ENCODE measurements around the gene BOLA2. TPM values are rescaled to one million over a fixed set of nuclear protein-coding genes. Genes with fewer than 3 reads are reported as not detected.
"Not testable (repeated sequence)": the region's sequence is repeated elsewhere in the genome, so short reads cannot be mapped to it uniquely, and the experiment has no call there.

The BOLA2 gene
- 18.9 and 31.9 TPM in 2 replicates for total RNA-seq (2014; rRNA removed; shearing (Covaris generic))

- H3K27me3 ChIP-seq (replicated peaks); DNase-seq (ENCODE audit: low read depth in 1 of 2, low spot score in 2 of 2); H3K4me1 ChIP-seq (replicated peaks); H3K9me3 ChIP-seq (replicated peaks); H3K27ac ChIP-seq; H3K4me3 ChIP-seq; H3K36me3 ChIP-seq: not testable (repeated sequence)
Observed at GRCh38 chr16:29454269-29454668, at the start of gene BOLA2, which contains the start of gene SLX1B. TSS of gene BOLA2 (minus strand) at chr16:29454351. CDS start at chr16:29454253, 98 bp downstream. TSS of gene SLX1B (plus strand) at chr16:29454533.

GRCh38 chr16:29482276-29482675, 28.1 kb upstream of the BOLA2 start:
- not testable (repeated sequence) for H3K4me1 ChIP-seq (replicated peaks); H3K36me3 ChIP-seq; H3K27ac ChIP-seq; H3K4me3 ChIP-seq; H3K27me3 ChIP-seq (replicated peaks); DNase-seq (ENCODE audit: low read depth in 1 of 2, low spot score in 2 of 2); H3K9me3 ChIP-seq (replicated peaks)

- not testable (repeated sequence) for H3K27ac ChIP-seq; DNase-seq (ENCODE audit: low read depth in 1 of 2, low spot score in 2 of 2); H3K27me3 ChIP-seq (replicated peaks); H3K36me3 ChIP-seq; H3K4me1 ChIP-seq (replicated peaks); H3K9me3 ChIP-seq (replicated peaks); H3K4me3 ChIP-seq
Observed at GRCh38 chr16:29472065-29472464, 17.9 kb upstream of the BOLA2 start.

- H3K27ac ChIP-seq; H3K36me3 ChIP-seq; H3K27me3 ChIP-seq (replicated peaks); H3K4me3 ChIP-seq; H3K4me1 ChIP-seq (replicated peaks); H3K9me3 ChIP-seq (replicated peaks): not testable (repeated sequence)
- peak in 1 of 2 experiments; percentile 34 for DNase-seq (ENCODE audit: low read depth in 1 of 2, low spot score in 2 of 2)
Observed at GRCh38 chr16:29469660-29470059, 15.5 kb upstream of the BOLA2 start.

- H3K4me1 ChIP-seq (replicated peaks); H3K9me3 ChIP-seq (replicated peaks); H3K4me3 ChIP-seq; H3K36me3 ChIP-seq; H3K27me3 ChIP-seq (replicated peaks); H3K27ac ChIP-seq; DNase-seq (ENCODE audit: low read depth in 1 of 2, low spot score in 2 of 2): not testable (repeated sequence)
Observed at GRCh38 chr16:29467654-29468366, 13.7 kb upstream of the BOLA2 start.

- not testable (repeated sequence) for H3K4me1 ChIP-seq (replicated peaks); H3K27me3 ChIP-seq (replicated peaks); H3K4me3 ChIP-seq; H3K9me3 ChIP-seq (replicated peaks); H3K27ac ChIP-seq; DNase-seq (ENCODE audit: low read depth in 1 of 2, low spot score in 2 of 2); H3K36me3 ChIP-seq
Observed at GRCh38 chr16:29466904-29467303, 12.8 kb upstream of the BOLA2 start.

- not testable (repeated sequence) for H3K4me1 ChIP-seq (replicated peaks); H3K36me3 ChIP-seq; H3K27ac ChIP-seq; H3K9me3 ChIP-seq (replicated peaks); DNase-seq (ENCODE audit: low read depth in 1 of 2, low spot score in 2 of 2); H3K27me3 ChIP-seq (replicated peaks); H3K4me3 ChIP-seq
Observed at GRCh38 chr16:29465985-29466824, 12.1 kb upstream of the BOLA2 start.

GRCh38 chr16:29460647-29461030, 6.5 kb upstream of the BOLA2 start:
- not testable (repeated sequence) for H3K9me3 ChIP-seq (replicated peaks); H3K36me3 ChIP-seq; DNase-seq (ENCODE audit: low read depth in 1 of 2, low spot score in 2 of 2); H3K4me1 ChIP-seq (replicated peaks); H3K27ac ChIP-seq; H3K4me3 ChIP-seq; H3K27me3 ChIP-seq (replicated peaks)

GRCh38 chr16:29459706-29460646, 5.8 kb upstream of the BOLA2 start, which contains the start of gene SULT1A4:
TSS of gene SULT1A4 (plus strand) at chr16:29459913. CDS start at chr16:29461386, 1,473 bp downstream.
- H3K4me1 ChIP-seq (replicated peaks); H3K27ac ChIP-seq; H3K9me3 ChIP-seq (replicated peaks); DNase-seq (ENCODE audit: low read depth in 1 of 2, low spot score in 2 of 2); H3K36me3 ChIP-seq; H3K27me3 ChIP-seq (replicated peaks); H3K4me3 ChIP-seq: not testable (repeated sequence)

GRCh38 chr16:29457660-29458059, 3.5 kb upstream of the BOLA2 start:
- H3K27me3 ChIP-seq (replicated peaks); H3K4me3 ChIP-seq; H3K27ac ChIP-seq; H3K36me3 ChIP-seq; H3K4me1 ChIP-seq (replicated peaks); DNase-seq (ENCODE audit: low read depth in 1 of 2, low spot score in 2 of 2); H3K9me3 ChIP-seq (replicated peaks): not testable (repeated sequence)

- not testable (repeated sequence) for H3K27ac ChIP-seq; H3K27me3 ChIP-seq (replicated peaks); H3K4me1 ChIP-seq (replicated peaks); H3K9me3 ChIP-seq (replicated peaks); DNase-seq (ENCODE audit: low read depth in 1 of 2, low spot score in 2 of 2); H3K4me3 ChIP-seq; H3K36me3 ChIP-seq
Observed at GRCh38 chr16:29454828-29455227, 677 bp upstream of the BOLA2 start.

GRCh38 chr16:29453754-29454153, 397 bp downstream of the BOLA2 start:
- H3K36me3 ChIP-seq; H3K9me3 ChIP-seq (replicated peaks); H3K27me3 ChIP-seq (replicated peaks); H3K4me3 ChIP-seq; H3K4me1 ChIP-seq (replicated peaks); H3K27ac ChIP-seq; DNase-seq (ENCODE audit: low read depth in 1 of 2, low spot score in 2 of 2): not testable (repeated sequence)

- not testable (repeated sequence) for H3K27me3 ChIP-seq (replicated peaks); H3K4me1 ChIP-seq (replicated peaks); H3K4me3 ChIP-seq; H3K9me3 ChIP-seq (replicated peaks); H3K27ac ChIP-seq; H3K36me3 ChIP-seq; DNase-seq (ENCODE audit: low read depth in 1 of 2, low spot score in 2 of 2)
Observed at GRCh38 chr16:29425390-29425789, 28.8 kb downstream of the BOLA2 start.
